Tibial nerve (tissue), 4 donors: Measurements from ENCODE around the gene EMP2.

ENCODE experiments used
- EP300 ChIP-seq, 2 donors: sonication (generic); formaldehyde crosslinking; IDR thresholded peaks; one replicate each; pipeline ENCODE4 v1.6.1; 2017; ENCODE audit warnings: antibody characterized with exemption in 2 of 2, mild to moderate bottlenecking in 1 of 2
- TF ChIP-seq, protein P1 (sequence below), 5 experiments: fragments of 200-600 bp in 3 of 5; fragments of 450-650 bp in 2 of 5; sonication (generic) in 3 of 5; IDR thresholded peaks; one replicate each; pipeline ENCODE4 v1.5.1; 2016 to 2019; ENCODE audit warnings: antibody characterized with exemption in 5 of 5, mild to moderate bottlenecking in 3 of 5, moderate library complexity in 2 of 5

DNA sequence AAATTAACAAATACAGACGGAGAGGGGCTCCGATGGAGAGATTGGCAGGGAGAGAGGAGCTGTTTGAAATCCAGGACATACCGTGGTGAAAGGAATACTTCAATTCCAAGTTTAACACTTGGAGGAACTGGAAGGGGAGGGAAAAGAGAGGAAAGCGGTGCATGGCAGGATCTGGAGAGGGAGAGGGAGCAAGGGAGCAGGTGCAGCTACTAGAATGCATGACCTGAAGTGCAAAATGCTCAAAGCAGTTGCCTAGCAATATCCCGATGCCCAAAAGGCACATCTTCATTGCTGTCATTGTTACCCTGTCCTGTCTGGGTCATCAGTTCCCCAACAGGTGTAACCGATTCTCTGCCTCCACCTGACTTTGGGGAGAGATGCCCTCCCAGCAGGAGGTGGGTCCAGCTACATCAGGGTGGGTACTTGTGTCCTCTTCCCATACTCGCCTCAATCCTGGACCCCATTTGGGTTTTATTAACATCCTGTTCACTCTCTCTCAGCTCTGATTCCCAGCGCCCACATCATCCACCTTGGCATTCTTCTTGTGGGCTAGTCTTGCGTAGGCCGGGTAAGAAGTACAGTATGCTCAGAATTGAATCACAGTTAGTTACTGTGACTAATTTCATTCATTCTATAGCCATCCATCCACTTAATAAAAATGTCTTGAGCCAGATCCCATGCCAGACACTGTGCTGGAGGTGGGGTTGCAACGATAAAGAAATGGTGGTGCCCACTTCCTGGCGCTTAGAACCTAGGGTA is 37.4 kb upstream of the EMP2 start:
- TF ChIP-seq, protein P1, sequence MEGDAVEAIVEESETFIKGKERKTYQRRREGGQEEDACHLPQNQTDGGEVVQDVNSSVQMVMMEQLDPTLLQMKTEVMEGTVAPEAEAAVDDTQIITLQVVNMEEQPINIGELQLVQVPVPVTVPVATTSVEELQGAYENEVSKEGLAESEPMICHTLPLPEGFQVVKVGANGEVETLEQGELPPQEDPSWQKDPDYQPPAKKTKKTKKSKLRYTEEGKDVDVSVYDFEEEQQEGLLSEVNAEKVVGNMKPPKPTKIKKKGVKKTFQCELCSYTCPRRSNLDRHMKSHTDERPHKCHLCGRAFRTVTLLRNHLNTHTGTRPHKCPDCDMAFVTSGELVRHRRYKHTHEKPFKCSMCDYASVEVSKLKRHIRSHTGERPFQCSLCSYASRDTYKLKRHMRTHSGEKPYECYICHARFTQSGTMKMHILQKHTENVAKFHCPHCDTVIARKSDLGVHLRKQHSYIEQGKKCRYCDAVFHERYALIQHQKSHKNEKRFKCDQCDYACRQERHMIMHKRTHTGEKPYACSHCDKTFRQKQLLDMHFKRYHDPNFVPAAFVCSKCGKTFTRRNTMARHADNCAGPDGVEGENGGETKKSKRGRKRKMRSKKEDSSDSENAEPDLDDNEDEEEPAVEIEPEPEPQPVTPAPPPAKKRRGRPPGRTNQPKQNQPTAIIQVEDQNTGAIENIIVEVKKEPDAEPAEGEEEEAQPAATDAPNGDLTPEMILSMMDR (IDR thresholded peaks at IDR 0.05) = no peak
- no peak for TF ChIP-seq EP300 (IDR thresholded peaks at IDR 0.05)
